C4-2B (cell line): ENCODE measurements around the gene NR3C2.

Source experiments
- ZFX ChIP-seq: fragments of 450-650 bp; IDR thresholded peaks from 2 replicates; pipeline ENCODE4 v1.6.1; 2017
- TF ChIP-seq, protein P1 (sequence below): fragments of 450-650 bp; conservative IDR thresholded peaks from 2 replicates; pipeline ENCODE4 v1.5.1; 2017; ENCODE audit warnings: mild to moderate bottlenecking

DNA sequence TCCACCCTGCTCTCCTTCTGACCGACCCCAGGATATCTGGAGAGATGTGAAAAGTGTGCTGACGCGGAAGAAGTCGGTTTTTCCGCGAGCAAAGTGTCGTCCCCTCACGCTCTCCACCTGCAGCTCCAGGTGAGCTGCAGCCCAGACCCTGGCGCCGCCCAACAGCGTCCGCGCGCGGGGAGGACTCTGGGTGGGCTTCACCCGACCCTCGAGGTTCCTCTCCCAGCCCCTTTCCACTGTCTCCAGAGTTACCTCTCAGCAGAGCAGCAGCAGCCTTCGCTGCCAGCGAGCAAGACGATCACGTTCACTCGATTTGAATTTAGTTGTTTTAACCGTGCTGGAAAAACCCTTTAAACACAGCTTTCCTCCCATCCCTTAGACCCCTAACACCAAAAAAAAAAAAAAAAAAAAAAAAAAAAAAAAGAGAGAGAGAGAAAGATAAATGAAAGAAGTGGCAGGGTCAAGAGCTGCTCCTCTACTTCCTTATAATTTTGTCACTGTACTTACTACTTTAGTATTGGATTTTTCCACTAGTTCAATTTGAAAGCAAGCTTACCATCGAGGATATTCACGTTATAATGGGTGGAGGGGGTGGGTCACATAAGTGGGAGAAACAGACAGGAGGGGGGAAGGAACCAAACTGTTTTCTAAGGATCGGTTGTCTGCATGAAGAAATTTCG is 758 bp upstream of the NR3C2 start:
- TF ChIP-seq, protein P1, sequence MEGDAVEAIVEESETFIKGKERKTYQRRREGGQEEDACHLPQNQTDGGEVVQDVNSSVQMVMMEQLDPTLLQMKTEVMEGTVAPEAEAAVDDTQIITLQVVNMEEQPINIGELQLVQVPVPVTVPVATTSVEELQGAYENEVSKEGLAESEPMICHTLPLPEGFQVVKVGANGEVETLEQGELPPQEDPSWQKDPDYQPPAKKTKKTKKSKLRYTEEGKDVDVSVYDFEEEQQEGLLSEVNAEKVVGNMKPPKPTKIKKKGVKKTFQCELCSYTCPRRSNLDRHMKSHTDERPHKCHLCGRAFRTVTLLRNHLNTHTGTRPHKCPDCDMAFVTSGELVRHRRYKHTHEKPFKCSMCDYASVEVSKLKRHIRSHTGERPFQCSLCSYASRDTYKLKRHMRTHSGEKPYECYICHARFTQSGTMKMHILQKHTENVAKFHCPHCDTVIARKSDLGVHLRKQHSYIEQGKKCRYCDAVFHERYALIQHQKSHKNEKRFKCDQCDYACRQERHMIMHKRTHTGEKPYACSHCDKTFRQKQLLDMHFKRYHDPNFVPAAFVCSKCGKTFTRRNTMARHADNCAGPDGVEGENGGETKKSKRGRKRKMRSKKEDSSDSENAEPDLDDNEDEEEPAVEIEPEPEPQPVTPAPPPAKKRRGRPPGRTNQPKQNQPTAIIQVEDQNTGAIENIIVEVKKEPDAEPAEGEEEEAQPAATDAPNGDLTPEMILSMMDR: no peak
- TF ChIP-seq ZFX: no peak
